Vagina (tissue), 2 donors: ENCODE measurements around the gene UBA6. TPM values are rescaled to one million over a fixed set of nuclear protein-coding genes. Genes with fewer than 3 reads are reported as not detected.
"Not testable (repeated sequence)": the region's sequence is repeated elsewhere in the genome, so short reads cannot be mapped to it uniquely, and the experiment has no call there.

Source experiments
- DNase-seq, 2 donors: peaks; one replicate each; pipeline ENCODE4 v3.0.0-alpha.2; 2017; ENCODE audit errors: extremely low spot score in 2 of 2
- H3K27ac ChIP-seq: fragments of 200-600 bp; sonication (generic); one replicate; pipeline ENCODE4 v1.5.1; 2019
- H3K27me3 ChIP-seq: fragments of 200-600 bp; sonication (generic); one replicate; pipeline ENCODE4 v1.5.1; 2019
- H3K36me3 ChIP-seq, 2 donors: fragments of 200-600 bp; sonication (generic); one replicate each; pipeline ENCODE4 v1.5.1; 2017 to 2019
- H3K4me1 ChIP-seq: fragments of 200-600 bp; sonication (generic); one replicate; pipeline ENCODE4 v1.5.1; 2019
- H3K4me3 ChIP-seq, 2 donors: fragments of 200-600 bp; sonication (generic); 1 replicate in 1 of 2; 2 replicates in 1 of 2; pipeline ENCODE4 v1.5.1; 2016 to 2019
- H3K9me3 ChIP-seq: fragments of 200-600 bp; sonication (generic); one replicate; pipeline ENCODE4 v1.5.1; 2019
- POLR2A ChIP-seq, 2 donors: fragments of 450-650 bp; IDR thresholded peaks; one replicate each; pipeline ENCODE4 v1.6.1; 2017; ENCODE audit warnings: antibody characterized with exemption in 2 of 2, mild to moderate bottlenecking in 2 of 2, moderate library complexity in 2 of 2
- POLR2AphosphoS5 ChIP-seq, 2 donors: sonication (generic); formaldehyde crosslinking; IDR thresholded peaks; one replicate each; pipeline ENCODE4 v1.9.0; 2017; ENCODE audit warnings: antibody characterized with exemption in 2 of 2, mild to moderate bottlenecking in 2 of 2, low read depth in 1 of 2; ENCODE audit not compliant: insufficient read depth in 1 of 2
- intact Hi-C: fragments of 100-400 bp; cut with DNase I; formaldehyde crosslinking; loops from one replicate; pipeline ENCODE4 v1.15.1; 2023
- total RNA-seq: library from RNA; depleted of rRNA; stranded (reverse); fragments of >200 nt; gene quantifications from one replicate; pipeline ENCODE4 v1.2.3, GENCODE V29; 2016
- TF ChIP-seq, protein P1 (sequence below), 3 experiments: fragments of 450-650 bp in 2 of 3; fragments of 200-600 bp in 1 of 3; sonication (generic) in 1 of 3; IDR thresholded peaks; one replicate each; pipeline ENCODE4 v1.5.1; 2017 to 2019; ENCODE audit warnings: antibody characterized with exemption in 3 of 3, mild to moderate bottlenecking in 2 of 3, moderate library complexity in 2 of 3

The UBA6 gene
- total RNA-seq, 1 donor from 2014 or later, result 36.3 TPM

DNA sequence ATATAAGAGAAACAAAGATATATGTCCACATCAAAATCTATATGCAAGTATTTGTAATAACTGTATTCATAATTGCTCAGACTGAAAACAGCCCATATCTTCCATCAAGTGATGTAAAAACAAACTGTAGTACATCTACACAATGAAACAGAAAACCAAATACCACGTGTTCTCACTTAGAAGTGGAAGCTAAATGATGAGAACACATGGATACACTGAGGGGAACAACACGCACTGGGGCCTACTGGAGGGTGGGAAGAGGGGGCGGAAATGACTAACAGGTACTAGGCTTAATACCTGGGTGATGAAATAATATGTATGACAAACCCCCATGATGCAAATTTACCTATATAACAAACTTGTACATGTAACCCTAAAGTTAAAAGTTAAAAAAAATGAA, 42.7 kb downstream of the UBA6 start:
- Histone ChIP-seq H3K36me3 (peaks cover 0 to 31% of the 10 kb centered on the region in 2 donors), H3K27ac (no peak overlapping the region), H3K4me3 (no peak overlapping the region), H3K27me3 (no peaks in the 10 kb centered on the region), H3K4me1 (no peaks in the 10 kb centered on the region), H3K9me3 (no peaks in the 10 kb centered on the region)
- intact Hi-C loops, result no loop called here
- no peak for DNase-seq
- no peak for TF ChIP-seq POLR2A (IDR thresholded peaks at IDR 0.05)
- TF ChIP-seq, protein P1, sequence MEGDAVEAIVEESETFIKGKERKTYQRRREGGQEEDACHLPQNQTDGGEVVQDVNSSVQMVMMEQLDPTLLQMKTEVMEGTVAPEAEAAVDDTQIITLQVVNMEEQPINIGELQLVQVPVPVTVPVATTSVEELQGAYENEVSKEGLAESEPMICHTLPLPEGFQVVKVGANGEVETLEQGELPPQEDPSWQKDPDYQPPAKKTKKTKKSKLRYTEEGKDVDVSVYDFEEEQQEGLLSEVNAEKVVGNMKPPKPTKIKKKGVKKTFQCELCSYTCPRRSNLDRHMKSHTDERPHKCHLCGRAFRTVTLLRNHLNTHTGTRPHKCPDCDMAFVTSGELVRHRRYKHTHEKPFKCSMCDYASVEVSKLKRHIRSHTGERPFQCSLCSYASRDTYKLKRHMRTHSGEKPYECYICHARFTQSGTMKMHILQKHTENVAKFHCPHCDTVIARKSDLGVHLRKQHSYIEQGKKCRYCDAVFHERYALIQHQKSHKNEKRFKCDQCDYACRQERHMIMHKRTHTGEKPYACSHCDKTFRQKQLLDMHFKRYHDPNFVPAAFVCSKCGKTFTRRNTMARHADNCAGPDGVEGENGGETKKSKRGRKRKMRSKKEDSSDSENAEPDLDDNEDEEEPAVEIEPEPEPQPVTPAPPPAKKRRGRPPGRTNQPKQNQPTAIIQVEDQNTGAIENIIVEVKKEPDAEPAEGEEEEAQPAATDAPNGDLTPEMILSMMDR (IDR thresholded peaks at IDR 0.05), result no peak
- TF ChIP-seq POLR2AphosphoS5 (IDR thresholded peaks at IDR 0.05; ENCODE audit: insufficient read depth in 1 of 2, low read depth in 1 of 2), result no peak

DNA sequence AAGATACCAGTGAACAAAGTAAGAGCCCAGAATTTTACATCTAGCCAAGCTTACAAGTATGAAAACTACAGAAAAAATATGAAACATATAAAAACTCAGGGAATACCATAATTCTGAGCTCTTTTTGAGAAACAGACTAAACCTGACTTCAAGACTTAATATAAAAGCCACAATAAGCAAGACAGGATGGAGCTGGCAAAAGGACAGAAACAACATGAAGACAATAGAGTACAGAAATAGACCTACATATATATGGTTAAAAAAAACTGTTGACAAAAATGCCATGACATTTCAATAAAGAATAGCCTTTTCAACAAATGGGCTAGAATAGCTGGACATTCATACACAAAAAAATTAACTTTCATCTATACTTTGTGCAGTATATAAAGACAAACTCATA, 49.4 kb downstream of the UBA6 start:
- H3K9me3 ChIP-seq, result no peaks in the 10 kb centered on the region
- H3K36me3 ChIP-seq, result peaks cover 0 to 5% of the 10 kb centered on the region in 2 donors
- H3K4me3 ChIP-seq, result no peak overlapping the region
- DNase-seq, result no peak
- no peak overlapping the region for H3K27ac ChIP-seq
- no peaks in the 10 kb centered on the region for H3K4me1 ChIP-seq
- TF ChIP-seq POLR2AphosphoS5 (IDR thresholded peaks at IDR 0.05; ENCODE audit: insufficient read depth in 1 of 2, low read depth in 1 of 2), result no peak
- no peak for TF ChIP-seq POLR2A (IDR thresholded peaks at IDR 0.05)
- TF ChIP-seq, protein P1 (IDR thresholded peaks at IDR 0.05), result no peak
- intact Hi-C loops, result no loop called here
- no peaks in the 10 kb centered on the region for H3K27me3 ChIP-seq

DNA sequence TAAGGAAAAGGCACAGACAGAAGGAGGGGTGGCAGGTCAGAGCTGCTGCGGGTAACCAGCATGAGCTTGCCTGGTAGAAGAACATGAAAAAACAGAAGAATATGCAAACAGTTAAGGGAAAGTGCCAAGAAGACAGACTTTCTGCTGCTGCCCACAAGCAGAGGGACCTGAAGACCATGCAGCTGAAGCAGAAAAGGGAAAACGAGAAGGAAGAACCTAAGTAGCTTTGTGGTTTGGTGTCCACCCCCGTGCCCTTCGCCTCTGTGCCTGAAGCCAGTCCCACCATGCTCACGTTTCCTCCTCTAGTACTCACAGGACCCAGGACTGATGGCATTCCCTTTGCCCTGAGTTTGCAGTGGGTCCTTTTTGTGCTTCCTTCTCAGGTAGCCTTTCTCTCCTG, 62.8 kb downstream of the UBA6 start:
- no peak overlapping the region for H3K4me3 ChIP-seq
- H3K27ac ChIP-seq, result no peak overlapping the region
- H3K27me3 ChIP-seq, result no peaks in the 10 kb centered on the region
- peaks cover 0 to 9% of the 10 kb centered on the region in 2 donors for H3K36me3 ChIP-seq
- intact Hi-C loops, result no loop called here
- no peaks in the 10 kb centered on the region for H3K4me1 ChIP-seq
- no peak for DNase-seq
- TF ChIP-seq POLR2AphosphoS5 (IDR thresholded peaks at IDR 0.05; ENCODE audit: insufficient read depth in 1 of 2, low read depth in 1 of 2), result no peak
- TF ChIP-seq, protein P1 (IDR thresholded peaks at IDR 0.05), result no peak
- no peak for TF ChIP-seq POLR2A (IDR thresholded peaks at IDR 0.05)
- H3K9me3 ChIP-seq, result no peaks in the 10 kb centered on the region

DNA sequence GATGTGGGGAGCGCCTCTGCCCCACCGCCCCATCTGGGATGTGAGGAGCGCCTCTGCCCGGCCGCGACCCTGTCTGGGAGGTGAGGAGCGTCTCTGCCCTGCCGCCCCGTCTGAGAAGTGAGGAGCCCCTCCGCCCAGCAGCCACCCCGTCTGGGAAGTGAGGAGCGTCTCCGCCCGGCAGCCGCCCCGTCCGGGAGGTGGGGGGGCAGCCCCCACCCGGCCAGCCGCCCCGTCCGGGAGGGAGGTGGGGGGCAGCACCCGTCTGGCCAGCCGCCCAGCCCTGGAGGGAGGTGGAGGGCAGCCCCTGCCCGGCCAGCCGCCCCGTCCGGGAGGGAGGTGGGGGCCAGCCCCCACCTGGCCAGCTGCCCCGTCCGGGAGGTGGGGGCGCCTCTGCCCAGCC, 64.0 kb downstream of the UBA6 start:
- intact Hi-C loops, H3K27me3 ChIP-seq, DNase-seq, H3K36me3 ChIP-seq, H3K4me3 ChIP-seq, H3K27ac ChIP-seq, H3K9me3 ChIP-seq, H3K4me1 ChIP-seq: not testable (repeated sequence)

DNA sequence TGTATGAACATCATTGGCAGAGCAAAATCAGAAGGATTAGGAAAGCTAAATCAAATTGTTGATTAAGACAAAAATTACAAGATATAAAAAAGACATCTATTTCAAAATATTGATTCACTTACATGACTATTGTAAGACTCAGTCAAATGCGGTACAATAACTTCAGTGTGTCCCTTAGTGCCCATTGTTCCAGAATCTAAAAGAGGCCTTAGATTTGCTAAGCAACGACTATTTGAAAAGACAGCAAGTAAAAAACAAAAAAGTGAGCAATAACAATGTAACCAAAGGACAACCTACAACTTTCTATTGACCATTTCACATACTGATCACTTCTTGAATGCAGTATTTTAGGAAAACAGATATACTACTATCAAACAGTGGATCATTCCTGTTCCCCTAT, 65.6 kb downstream of the UBA6 start:
- TF ChIP-seq POLR2A (IDR thresholded peaks at IDR 0.05), result no peak
- TF ChIP-seq, protein P1 (IDR thresholded peaks at IDR 0.05), result no peak
- no peak for TF ChIP-seq POLR2AphosphoS5 (IDR thresholded peaks at IDR 0.05; ENCODE audit: insufficient read depth in 1 of 2, low read depth in 1 of 2)
- intact Hi-C loops, result no loop called here
- Histone ChIP-seq H3K36me3 (peaks cover 0 to 18% of the 10 kb centered on the region in 2 donors), H3K4me1 (no peaks in the 10 kb centered on the region), H3K4me3 (no peak overlapping the region), H3K27me3 (no peaks in the 10 kb centered on the region), H3K9me3 (no peaks in the 10 kb centered on the region), H3K27ac (no peak overlapping the region)
- no peak for DNase-seq

DNA sequence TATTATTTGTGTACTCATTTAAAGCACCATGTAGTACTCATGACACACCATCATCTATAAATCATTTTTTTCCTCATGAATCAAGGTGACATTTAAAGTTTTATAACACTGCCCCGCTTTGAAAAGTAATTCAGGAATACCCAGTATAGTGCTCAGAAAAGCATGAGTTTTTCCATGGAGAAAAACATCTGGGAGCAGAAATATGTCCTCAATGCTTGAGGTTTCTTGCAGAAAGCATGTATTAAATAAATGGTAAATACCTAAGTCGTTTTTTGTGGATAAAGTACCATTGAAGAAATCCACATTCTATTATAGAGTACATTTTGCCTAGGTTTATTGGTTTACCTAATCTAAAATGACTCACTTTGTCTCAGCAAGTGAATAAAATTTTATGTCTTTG, 66.2 kb downstream of the UBA6 start:
- H3K4me3 ChIP-seq, result no peak overlapping the region
- intact Hi-C loops, result no loop called here
- H3K4me1 ChIP-seq, result no peaks in the 10 kb centered on the region
- H3K9me3 ChIP-seq, result no peaks in the 10 kb centered on the region
- peaks cover 0 to 18% of the 10 kb centered on the region in 2 donors for H3K36me3 ChIP-seq
- DNase-seq, result no peak
- no peak for TF ChIP-seq POLR2A (IDR thresholded peaks at IDR 0.05)
- no peak for TF ChIP-seq POLR2AphosphoS5 (IDR thresholded peaks at IDR 0.05; ENCODE audit: insufficient read depth in 1 of 2, low read depth in 1 of 2)
- TF ChIP-seq, protein P1 (IDR thresholded peaks at IDR 0.05), result no peak
- H3K27ac ChIP-seq, result no peak overlapping the region
- no peaks in the 10 kb centered on the region for H3K27me3 ChIP-seq
